Activated CD4-positive, CD25-positive, alpha-beta regulatory T cell treated with anti-CD3 and anti-CD28 coated beads, Interleukin-2, amount 50 U/mL, for 72 hours (primary cell): ENCODE measurements around the gene MCTP2.

Experiments used
- DNase-seq: peaks from one replicate; pipeline ENCODE4 v3.0.0; 2021

MCTP2 gene, protein sequence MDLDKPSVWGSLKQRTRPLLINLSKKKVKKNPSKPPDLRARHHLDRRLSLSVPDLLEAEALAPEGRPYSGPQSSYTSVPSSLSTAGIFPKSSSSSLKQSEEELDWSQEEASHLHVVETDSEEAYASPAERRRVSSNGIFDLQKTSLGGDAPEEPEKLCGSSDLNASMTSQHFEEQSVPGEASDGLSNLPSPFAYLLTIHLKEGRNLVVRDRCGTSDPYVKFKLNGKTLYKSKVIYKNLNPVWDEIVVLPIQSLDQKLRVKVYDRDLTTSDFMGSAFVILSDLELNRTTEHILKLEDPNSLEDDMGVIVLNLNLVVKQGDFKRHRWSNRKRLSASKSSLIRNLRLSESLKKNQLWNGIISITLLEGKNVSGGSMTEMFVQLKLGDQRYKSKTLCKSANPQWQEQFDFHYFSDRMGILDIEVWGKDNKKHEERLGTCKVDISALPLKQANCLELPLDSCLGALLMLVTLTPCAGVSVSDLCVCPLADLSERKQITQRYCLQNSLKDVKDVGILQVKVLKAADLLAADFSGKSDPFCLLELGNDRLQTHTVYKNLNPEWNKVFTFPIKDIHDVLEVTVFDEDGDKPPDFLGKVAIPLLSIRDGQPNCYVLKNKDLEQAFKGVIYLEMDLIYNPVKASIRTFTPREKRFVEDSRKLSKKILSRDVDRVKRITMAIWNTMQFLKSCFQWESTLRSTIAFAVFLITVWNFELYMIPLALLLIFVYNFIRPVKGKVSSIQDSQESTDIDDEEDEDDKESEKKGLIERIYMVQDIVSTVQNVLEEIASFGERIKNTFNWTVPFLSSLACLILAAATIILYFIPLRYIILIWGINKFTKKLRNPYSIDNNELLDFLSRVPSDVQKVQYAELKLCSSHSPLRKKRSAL

GRCh38 chr15:94230883-94231722 lies at the start of gene MCTP2:
TSS of gene MCTP2 (plus strand) at chr15:94231561. CDS start at chr15:94298266, 66,705 bp downstream.
- peak; percentile 67 for DNase-seq

GRCh38 chr15:94182883-94183282 lies 48.5 kb upstream of the MCTP2 start:
- DNase-seq = no peak

GRCh38 chr15:94185547-94186236 lies 45.7 kb upstream of the MCTP2 start:
- DNase-seq = no peak

- DNase-seq = no peak
Measured at GRCh38 chr15:94186770-94187331, 44.5 kb upstream of the MCTP2 start.

GRCh38 chr15:94193906-94194305 lies 37.5 kb upstream of the MCTP2 start:
- no peak for DNase-seq

DNA sequence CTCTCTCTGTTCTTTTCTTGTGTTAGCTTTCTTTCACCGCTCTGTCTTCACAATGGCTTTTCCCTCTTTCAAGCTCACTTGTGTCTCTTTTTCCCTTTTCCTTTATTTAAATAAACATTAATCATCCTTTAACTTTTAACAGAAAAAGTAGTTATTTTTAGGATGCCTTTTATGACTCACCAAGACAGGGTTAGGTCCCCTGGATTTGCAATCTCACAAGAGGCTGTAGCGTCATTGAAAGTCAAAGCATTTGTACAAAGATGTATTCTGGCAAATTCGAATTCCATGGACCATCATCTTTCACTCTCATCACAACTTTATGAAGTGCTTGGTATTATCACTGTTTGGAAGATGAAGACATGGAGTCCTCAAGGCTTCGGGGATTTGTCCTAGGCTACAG lies 34.8 kb upstream of the MCTP2 start:
- no peak for DNase-seq

GRCh38 chr15:94198633-94199032 lies 32.7 kb upstream of the MCTP2 start:
- DNase-seq = no peak

- no peak for DNase-seq
Measured at GRCh38 chr15:94199725-94200124, 31.6 kb upstream of the MCTP2 start.

DNA sequence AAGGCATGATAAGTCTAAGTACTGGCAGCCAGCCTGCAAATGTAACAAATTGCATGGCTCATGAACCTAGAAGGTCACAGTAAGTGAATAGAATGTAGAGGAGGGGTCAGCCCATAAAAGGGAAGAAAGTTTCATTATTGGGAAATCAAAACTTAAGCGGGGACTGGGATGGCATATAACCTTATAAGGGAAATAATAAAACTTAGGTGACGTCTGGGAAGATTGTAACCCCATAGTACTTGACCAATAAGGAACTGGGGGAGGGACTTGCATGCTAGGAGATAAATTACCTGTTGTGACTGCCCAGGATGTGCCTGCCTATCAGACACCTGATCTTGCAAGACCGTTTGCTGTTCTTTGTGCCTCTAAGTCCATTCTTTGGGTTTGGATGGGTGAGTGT lies 28.1 kb upstream of the MCTP2 start:
- no peak for DNase-seq

- no peak for DNase-seq
Measured at GRCh38 chr15:94205366-94205765, 26.0 kb upstream of the MCTP2 start.

GRCh38 chr15:94206463-94207167 lies 24.7 kb upstream of the MCTP2 start:
- DNase-seq = no peak

DNA sequence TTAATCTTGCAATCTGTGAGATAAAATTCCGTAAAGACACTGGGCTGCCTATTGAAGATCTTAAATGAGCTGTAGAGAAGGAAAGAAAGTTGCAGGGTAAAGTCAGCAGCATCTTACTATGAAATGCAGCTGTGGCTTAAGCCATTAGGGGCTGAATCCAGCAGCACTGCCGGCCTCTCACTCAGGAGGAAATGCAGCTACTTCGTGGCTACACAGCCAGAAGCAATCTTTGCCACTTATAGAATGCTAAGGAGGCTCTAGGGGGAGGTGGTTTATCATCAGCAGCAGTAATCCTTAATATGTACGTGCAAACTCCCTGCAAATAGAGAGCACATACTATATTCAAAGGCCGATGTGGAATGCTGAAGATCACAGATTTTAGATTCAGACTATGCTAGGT lies 19.1 kb upstream of the MCTP2 start:
- DNase-seq = no peak

DNA sequence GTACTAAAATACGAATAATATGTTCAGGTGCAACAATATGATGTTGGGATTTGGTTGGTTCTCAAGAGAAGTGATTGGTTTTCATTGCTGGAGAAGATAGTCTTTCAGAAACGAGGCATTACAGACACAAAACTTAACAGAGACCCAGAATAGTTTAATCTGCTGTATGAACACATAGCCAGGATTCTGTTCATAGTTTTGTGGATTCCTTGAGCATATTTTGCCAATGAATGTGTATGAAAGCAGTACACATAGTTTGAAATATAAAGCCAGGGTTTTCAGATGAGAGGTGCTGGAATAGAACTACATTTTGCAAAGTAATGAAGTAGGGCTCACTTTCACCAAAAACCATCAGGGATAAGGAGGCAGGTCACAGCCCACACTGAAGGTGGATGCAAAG lies 5.7 kb upstream of the MCTP2 start:
- no peak for DNase-seq

- DNase-seq = no peak
Measured at GRCh38 chr15:94228611-94229010, 2.8 kb upstream of the MCTP2 start.

GRCh38 chr15:94229591-94230369 lies 1.6 kb upstream of the MCTP2 start:
- no peak for DNase-seq

- no peak for DNase-seq
Measured at GRCh38 chr15:94230431-94230882, 904 bp upstream of the MCTP2 start.

GRCh38 chr15:94231723-94232468 lies 535 bp downstream of the MCTP2 start:
- no peak for DNase-seq

DNA sequence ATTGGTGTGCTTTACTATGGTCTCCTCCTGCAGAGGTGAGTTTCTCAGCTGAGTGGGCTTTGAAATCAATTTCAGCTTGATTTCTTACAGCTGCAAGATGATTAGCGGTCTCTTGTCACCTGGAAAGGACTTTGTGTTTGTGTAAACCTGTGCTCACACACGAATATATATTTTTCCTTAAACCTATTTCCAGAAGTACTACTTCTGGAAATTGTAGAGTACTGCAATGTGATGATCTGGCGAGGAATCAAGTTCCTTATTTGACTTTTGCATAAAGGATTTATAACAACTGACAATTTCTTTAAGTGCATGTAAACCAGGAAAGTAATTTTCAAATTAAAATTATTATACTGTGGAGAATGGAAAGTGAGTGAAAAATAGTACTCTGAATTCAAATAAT lies 2.1 kb downstream of the MCTP2 start:
- DNase-seq = no peak

DNA sequence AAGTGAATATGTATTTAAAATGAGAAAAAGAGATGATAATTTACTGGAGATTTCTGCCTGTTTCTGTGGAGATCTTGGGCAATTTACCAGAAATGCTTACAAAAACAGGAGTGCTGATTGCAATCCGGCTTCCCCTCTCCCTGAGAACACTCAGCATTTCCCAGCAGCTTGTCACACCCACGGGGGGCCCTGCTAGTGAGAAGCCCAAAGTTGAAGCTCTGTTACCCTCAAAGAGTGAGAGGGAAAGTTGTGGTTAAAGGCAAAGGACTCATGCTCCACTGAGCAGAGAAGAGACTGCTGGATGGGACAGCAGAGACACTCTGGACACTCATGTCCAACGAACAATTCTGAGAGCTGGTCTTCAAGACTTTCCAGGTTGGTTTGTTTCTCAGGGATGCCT lies 2.9 kb downstream of the MCTP2 start:
- DNase-seq = no peak

DNA sequence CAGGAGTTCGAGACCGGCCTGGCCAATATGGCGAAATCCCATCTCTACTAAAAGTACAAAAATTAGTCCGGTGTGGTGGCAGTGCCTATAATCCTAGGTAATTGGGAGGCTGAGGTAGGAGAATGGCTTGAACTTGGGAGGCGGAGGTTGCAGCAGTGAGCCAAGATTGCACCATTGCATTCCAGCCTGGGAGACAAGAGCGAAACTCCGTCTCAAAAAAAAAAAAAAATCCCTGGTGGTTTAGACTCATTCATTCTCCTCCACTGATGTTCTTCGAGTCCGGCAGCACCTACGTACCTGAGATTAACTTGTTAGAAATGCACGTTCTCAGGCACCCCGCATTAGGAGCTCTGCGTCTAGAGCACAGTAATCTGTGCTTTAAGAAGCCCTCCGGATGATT lies 3.7 kb downstream of the MCTP2 start:
- DNase-seq = no peak
